Ishikawa (cell line): ENCODE data around the gene HOXA4.

Experiments used
- CEBPB ChIP-seq: IDR thresholded peaks from 2 replicates; pipeline ENCODE4 v1.6.1; 2012
- FOXM1 ChIP-seq: IDR thresholded peaks from 2 replicates; pipeline ENCODE4 v1.6.1; 2012; ENCODE audit warnings: low read depth, borderline replicate concordance
- RAD21 ChIP-seq: IDR thresholded peaks from 2 replicates; pipeline ENCODE4 v1.6.1; 2012; ENCODE audit warnings: low read depth
- TF ChIP-seq, protein P1 (sequence below): IDR thresholded peaks from 2 replicates; pipeline ENCODE4 v1.6.1; 2012; ENCODE audit warnings: low read depth, mild to moderate bottlenecking
- TF ChIP-seq, protein P2 (sequence below): IDR thresholded peaks from 2 replicates; pipeline ENCODE4 v1.6.1; 2012

DNA sequence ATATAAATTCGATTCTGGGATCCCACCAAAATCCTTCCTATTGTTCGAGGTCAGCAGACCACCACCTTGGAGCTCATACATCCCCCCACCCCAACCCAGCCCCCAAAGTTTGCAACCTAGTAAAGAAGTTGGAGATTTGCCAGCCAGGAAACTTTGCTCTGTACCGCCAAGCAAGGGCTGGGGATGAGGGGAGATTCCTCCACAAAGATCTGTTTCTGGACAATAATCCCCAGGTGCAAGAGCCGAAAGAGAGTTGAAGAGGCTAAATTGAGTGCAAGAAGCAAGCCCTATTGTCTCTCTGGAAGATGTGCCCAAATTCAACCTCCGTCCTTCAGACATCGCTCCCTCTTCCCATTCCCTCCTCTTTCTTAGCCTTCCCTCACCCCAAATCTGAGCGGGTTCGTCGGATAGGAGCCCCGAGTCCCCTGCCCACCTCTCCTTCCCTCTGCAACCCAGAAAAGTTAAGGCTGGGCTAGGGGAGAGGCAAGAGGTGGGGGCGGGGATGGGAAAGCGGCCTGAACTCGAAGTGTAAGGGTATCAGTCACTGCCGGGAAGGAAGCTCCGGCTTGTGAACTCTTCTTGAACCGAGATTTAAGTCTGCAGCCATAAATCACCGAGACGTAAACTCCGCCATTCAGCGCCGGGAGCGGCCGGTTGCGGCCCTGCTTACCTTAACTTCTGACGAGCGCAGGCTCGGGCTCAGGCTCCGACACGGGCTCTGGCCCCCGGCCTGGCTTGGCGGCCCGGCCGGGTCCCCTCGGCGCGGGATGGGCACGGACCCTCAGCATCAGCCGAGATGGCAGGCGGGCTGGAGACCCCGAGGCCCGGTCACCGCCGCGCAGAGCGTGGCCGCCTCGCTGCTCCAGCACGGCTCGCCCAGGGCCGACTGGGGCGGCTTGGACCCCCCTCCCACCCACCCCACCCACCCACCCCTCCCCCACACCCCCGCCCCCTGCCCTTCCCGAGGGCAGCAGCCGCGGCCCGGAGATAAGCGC lies 17.3 kb downstream of the HOXA4 start:
- TF ChIP-seq CEBPB (no peak), FOXM1 (no peak), RAD21 (no peak)
- TF ChIP-seq, protein P1, sequence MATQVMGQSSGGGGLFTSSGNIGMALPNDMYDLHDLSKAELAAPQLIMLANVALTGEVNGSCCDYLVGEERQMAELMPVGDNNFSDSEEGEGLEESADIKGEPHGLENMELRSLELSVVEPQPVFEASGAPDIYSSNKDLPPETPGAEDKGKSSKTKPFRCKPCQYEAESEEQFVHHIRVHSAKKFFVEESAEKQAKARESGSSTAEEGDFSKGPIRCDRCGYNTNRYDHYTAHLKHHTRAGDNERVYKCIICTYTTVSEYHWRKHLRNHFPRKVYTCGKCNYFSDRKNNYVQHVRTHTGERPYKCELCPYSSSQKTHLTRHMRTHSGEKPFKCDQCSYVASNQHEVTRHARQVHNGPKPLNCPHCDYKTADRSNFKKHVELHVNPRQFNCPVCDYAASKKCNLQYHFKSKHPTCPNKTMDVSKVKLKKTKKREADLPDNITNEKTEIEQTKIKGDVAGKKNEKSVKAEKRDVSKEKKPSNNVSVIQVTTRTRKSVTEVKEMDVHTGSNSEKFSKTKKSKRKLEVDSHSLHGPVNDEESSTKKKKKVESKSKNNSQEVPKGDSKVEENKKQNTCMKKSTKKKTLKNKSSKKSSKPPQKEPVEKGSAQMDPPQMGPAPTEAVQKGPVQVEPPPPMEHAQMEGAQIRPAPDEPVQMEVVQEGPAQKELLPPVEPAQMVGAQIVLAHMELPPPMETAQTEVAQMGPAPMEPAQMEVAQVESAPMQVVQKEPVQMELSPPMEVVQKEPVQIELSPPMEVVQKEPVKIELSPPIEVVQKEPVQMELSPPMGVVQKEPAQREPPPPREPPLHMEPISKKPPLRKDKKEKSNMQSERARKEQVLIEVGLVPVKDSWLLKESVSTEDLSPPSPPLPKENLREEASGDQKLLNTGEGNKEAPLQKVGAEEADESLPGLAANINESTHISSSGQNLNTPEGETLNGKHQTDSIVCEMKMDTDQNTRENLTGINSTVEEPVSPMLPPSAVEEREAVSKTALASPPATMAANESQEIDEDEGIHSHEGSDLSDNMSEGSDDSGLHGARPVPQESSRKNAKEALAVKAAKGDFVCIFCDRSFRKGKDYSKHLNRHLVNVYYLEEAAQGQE: no peak
- TF ChIP-seq, protein P2, sequence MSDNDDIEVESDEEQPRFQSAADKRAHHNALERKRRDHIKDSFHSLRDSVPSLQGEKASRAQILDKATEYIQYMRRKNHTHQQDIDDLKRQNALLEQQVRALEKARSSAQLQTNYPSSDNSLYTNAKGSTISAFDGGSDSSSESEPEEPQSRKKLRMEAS: no peak
